ENCODE results near the gene MEX3C.

MEX3C gene

GRCh38 chr18:51153659-51154371, 43.7 kb downstream of the MEX3C start:
- no peak for TF ChIP-seq SIN3A (IDR thresholded peaks at IDR 0.05; ENCODE audit: borderline replicate concordance, insufficient read depth, low read length)

- TF ChIP-seq POLR2AphosphoS5 (IDR thresholded peaks at IDR 0.05; ENCODE audit: low read depth, low read length) (no peak), TAF1 (IDR thresholded peaks at IDR 0.05; ENCODE audit: borderline replicate concordance, insufficient read depth, low read length) (no peak), SIN3A (IDR thresholded peaks at IDR 0.05; ENCODE audit: borderline replicate concordance, insufficient read depth, low read length) (no peak), FOXP2 (optimal IDR thresholded peaks at IDR 0.05; ENCODE audit: borderline replicate concordance, extremely low read depth, extremely low read length, insufficient read depth) (no peak)
- TF ChIP-seq, protein P1, sequence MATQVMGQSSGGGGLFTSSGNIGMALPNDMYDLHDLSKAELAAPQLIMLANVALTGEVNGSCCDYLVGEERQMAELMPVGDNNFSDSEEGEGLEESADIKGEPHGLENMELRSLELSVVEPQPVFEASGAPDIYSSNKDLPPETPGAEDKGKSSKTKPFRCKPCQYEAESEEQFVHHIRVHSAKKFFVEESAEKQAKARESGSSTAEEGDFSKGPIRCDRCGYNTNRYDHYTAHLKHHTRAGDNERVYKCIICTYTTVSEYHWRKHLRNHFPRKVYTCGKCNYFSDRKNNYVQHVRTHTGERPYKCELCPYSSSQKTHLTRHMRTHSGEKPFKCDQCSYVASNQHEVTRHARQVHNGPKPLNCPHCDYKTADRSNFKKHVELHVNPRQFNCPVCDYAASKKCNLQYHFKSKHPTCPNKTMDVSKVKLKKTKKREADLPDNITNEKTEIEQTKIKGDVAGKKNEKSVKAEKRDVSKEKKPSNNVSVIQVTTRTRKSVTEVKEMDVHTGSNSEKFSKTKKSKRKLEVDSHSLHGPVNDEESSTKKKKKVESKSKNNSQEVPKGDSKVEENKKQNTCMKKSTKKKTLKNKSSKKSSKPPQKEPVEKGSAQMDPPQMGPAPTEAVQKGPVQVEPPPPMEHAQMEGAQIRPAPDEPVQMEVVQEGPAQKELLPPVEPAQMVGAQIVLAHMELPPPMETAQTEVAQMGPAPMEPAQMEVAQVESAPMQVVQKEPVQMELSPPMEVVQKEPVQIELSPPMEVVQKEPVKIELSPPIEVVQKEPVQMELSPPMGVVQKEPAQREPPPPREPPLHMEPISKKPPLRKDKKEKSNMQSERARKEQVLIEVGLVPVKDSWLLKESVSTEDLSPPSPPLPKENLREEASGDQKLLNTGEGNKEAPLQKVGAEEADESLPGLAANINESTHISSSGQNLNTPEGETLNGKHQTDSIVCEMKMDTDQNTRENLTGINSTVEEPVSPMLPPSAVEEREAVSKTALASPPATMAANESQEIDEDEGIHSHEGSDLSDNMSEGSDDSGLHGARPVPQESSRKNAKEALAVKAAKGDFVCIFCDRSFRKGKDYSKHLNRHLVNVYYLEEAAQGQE (IDR thresholded peaks at IDR 0.05; ENCODE audit: insufficient read depth in 1 of 2, low read depth in 2 of 2, low read length in 2 of 2) = no peak
Observed at GRCh38 chr18:51151568-51152511, 45.6 kb downstream of the MEX3C start.

GRCh38 chr18:51151185-51151567, 46.3 kb downstream of the MEX3C start:
- TF ChIP-seq TAF1 (IDR thresholded peaks at IDR 0.05; ENCODE audit: borderline replicate concordance, insufficient read depth, low read length) (no peak), FOXP2 (optimal IDR thresholded peaks at IDR 0.05; ENCODE audit: borderline replicate concordance, extremely low read depth, extremely low read length, insufficient read depth) (no peak), SIN3A (IDR thresholded peaks at IDR 0.05; ENCODE audit: borderline replicate concordance, insufficient read depth, low read length) (no peak), POLR2AphosphoS5 (IDR thresholded peaks at IDR 0.05; ENCODE audit: low read depth, low read length) (no peak)
- TF ChIP-seq, protein P1 (IDR thresholded peaks at IDR 0.05; ENCODE audit: insufficient read depth in 1 of 2, low read depth in 2 of 2, low read length in 2 of 2) = no peak

DNA sequence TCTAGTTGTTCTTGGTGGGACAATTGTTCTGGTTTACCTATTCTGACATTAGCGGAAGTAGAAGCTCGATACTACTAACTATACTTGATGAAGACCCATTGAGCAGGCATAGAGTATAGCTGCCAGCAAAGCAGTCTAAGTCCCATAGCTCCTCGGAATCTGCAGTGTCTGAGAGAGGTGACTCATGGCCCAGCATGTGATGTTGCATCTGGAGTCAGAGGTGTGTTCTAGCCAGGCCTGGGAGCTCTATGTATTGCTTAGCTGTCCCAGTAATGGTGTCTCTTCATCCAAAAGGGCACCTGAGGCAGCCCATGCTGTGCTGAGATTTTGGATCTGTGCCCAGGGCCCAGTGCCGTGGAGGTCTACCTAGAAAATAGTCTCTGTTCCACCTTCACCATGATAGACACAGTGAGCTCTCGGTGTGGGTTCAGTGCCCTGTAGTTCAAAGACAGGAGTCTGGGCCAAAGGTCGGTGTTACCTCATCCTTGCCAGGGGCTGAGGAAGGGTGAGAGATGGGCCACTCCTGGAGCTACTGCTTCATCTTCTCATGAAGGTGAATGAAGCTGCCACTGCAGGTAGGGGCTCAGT, 47.3 kb downstream of the MEX3C start:
- TF ChIP-seq FOXP2 (optimal IDR thresholded peaks at IDR 0.05; ENCODE audit: borderline replicate concordance, extremely low read depth, extremely low read length, insufficient read depth) (no peak), POLR2AphosphoS5 (IDR thresholded peaks at IDR 0.05; ENCODE audit: low read depth, low read length) (no peak), TAF1 (IDR thresholded peaks at IDR 0.05; ENCODE audit: borderline replicate concordance, insufficient read depth, low read length) (no peak), SIN3A (IDR thresholded peaks at IDR 0.05; ENCODE audit: borderline replicate concordance, insufficient read depth, low read length) (no peak)
- TF ChIP-seq, protein P1 (IDR thresholded peaks at IDR 0.05; ENCODE audit: insufficient read depth in 1 of 2, low read depth in 2 of 2, low read length in 2 of 2) = no peak

DNA sequence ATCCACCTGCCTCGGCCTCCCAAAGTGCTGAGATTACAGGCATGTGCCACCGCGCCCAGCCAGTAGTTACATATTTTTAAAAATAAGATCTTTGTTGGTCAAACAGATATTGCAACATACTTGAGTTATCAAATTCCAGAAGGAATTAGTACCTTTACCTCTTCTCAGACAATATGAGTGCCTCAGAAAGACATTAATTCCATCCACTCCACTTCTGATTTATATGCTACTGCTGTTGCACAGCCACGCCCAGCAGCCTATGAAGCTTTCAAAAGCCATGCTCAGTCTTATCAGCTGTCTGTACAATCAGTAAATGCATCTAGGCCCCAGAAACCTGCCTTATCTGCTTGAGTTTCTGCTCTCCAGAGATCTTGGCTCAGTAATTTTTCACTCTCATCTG, 47.8 kb downstream of the MEX3C start:
- TF ChIP-seq TAF1 (IDR thresholded peaks at IDR 0.05; ENCODE audit: borderline replicate concordance, insufficient read depth, low read length) = no peak
- TF ChIP-seq POLR2AphosphoS5 (IDR thresholded peaks at IDR 0.05; ENCODE audit: low read depth, low read length) = no peak
- TF ChIP-seq FOXP2 (optimal IDR thresholded peaks at IDR 0.05; ENCODE audit: borderline replicate concordance, extremely low read depth, extremely low read length, insufficient read depth) = no peak
- TF ChIP-seq, protein P1 (IDR thresholded peaks at IDR 0.05; ENCODE audit: insufficient read depth in 1 of 2, low read depth in 2 of 2, low read length in 2 of 2) = no peak
